Psoas muscle (tissue), 8 donors: ENCODE results near the gene NEU4. TPM values are rescaled to one million over a fixed set of nuclear protein-coding genes. Genes with fewer than 3 reads are reported as not detected.
A peak's percentile ranks its signal among the peaks of the same experiment; 100 is the strongest.

Experiments
- ATAC-seq, 4 donors: fragments of 200-7000 bp; cut with Tn5 transposase; one replicate each; pipeline ENCODE4 v1.9.1; 2020; ENCODE audit warnings: moderate library complexity in 3 of 4, mild to moderate bottlenecking in 2 of 4
- DNase-seq, 2 donors: peaks; one replicate each; pipeline ENCODE4 v3.0.0-alpha.2; 2020
- H3K27ac ChIP-seq: fragments of 200-600 bp; one replicate; pipeline ENCODE4 v1.8.0; 2022
- H3K27me3 ChIP-seq, 3 donors: fragments of 200-600 bp in 1 of 3; one replicate each; pipeline versions ENCODE4 v1.6.1 to v1.8.0; 2013 to 2022; ENCODE audit warnings: low read length in 2 of 3, mild to moderate bottlenecking in 2 of 3, moderate library complexity in 1 of 3; ENCODE audit not compliant: insufficient read depth in 3 of 3
- H3K36me3 ChIP-seq, 2 donors: fragments of 200-600 bp in 1 of 2; one replicate each; pipeline versions ENCODE4 v1.6.1 to v1.8.0; 2013 to 2022; ENCODE audit warnings: low read depth in 1 of 2, mild to moderate bottlenecking in 1 of 2, moderate library complexity in 1 of 2; ENCODE audit not compliant: insufficient read depth in 1 of 2
- H3K4me1 ChIP-seq: fragments of 200-600 bp; one replicate; pipeline ENCODE4 v1.8.0; 2022
- H3K4me3 ChIP-seq: fragments of 200-600 bp; one replicate; pipeline ENCODE4 v1.8.0; 2022; ENCODE audit warnings: mild to moderate bottlenecking
- H3K9me3 ChIP-seq: fragments of 200-600 bp; one replicate; pipeline ENCODE4 v1.8.0; 2022
- WGBS, 3 donors: extraction: QIAGEN DNeasy Blood & Tissue Kit; methylation state at CpG; one replicate each; pipeline versions ENCODE4 v1.1.6 to v1.1.7; 2013; 5-methylcytosine and 5-hydroxymethylcytosine counted together
- intact Hi-C, 2 donors: fragments of 100-400 bp; cut with DNase I; formaldehyde crosslinking; loops; one replicate each; pipeline versions ENCODE4 v1.11.0 to v1.14.2; 2022
- polyA plus RNA-seq, 3 donors: library from polyadenylated mRNA; stranded (reverse); fragments of 200-250 nt; gene quantifications; one replicate each; pipeline ENCODE4 v1.2.3, GENCODE V29; 2013
- total RNA-seq, 4 donors: library from RNA; stranded (reverse); fragmentation: NEBNext Ultra II Directional in 2 of 4; extraction: Animal tissue kit (Norgen Biotek cat#: 25700) in 2 of 4; gene quantifications; one replicate each; pipeline versions ENCODE4 v1.2.1 to v1.2.4, GENCODE V29; 2021 to 2023
- TF ChIP-seq, protein P1 (sequence below): fragments of 200-600 bp; IDR thresholded peaks from one replicate; pipeline ENCODE4 v1.8.0; 2022; ENCODE audit warnings: antibody characterized with exemption
- donor health status: healthy with polysubstance abuse.
- donor health status: DM: no; HTN: no; CAD: no; lungs with moderate emphysema.
- donor health status: Bipolar disorder and iron deficiency.
- donor health status: healthy.
- donor health status: DM: yes; HTN: yes; CAD: no.
- donor health status: DM: no; HTN: no; CAD: no.
- donor health status: DM: no; HTN: no; CAD: no.
- donor health status: DM: yes; HTN: yes; CAD: no.

NEU4 gene
- total and polyA plus RNA-seq, 7 donors, result 0.44 to 54.6 (median 7.5) TPM

GRCh38 chr2:241768251-241768711 is 40.7 kb upstream of the NEU4 start:
- H3K4me1 ChIP-seq, result peaks cover 10% of the 10 kb centered on the region
- ATAC-seq (no peak), DNase-seq (no peak)
- WGBS, 3 donors, result 84 to 91% (median 87%) methylated on average over 25 to 29 of the region's 29 CpGs
- no peaks in the 10 kb centered on the region for H3K36me3 ChIP-seq
- H3K27me3 ChIP-seq, result no peaks in the 10 kb centered on the region
- no peak overlapping the region for H3K4me3 ChIP-seq
- intact Hi-C loops, result no loop called here
- H3K27ac ChIP-seq, result no peak overlapping the region
- no peaks in the 10 kb centered on the region for H3K9me3 ChIP-seq
- TF ChIP-seq, protein P1, sequence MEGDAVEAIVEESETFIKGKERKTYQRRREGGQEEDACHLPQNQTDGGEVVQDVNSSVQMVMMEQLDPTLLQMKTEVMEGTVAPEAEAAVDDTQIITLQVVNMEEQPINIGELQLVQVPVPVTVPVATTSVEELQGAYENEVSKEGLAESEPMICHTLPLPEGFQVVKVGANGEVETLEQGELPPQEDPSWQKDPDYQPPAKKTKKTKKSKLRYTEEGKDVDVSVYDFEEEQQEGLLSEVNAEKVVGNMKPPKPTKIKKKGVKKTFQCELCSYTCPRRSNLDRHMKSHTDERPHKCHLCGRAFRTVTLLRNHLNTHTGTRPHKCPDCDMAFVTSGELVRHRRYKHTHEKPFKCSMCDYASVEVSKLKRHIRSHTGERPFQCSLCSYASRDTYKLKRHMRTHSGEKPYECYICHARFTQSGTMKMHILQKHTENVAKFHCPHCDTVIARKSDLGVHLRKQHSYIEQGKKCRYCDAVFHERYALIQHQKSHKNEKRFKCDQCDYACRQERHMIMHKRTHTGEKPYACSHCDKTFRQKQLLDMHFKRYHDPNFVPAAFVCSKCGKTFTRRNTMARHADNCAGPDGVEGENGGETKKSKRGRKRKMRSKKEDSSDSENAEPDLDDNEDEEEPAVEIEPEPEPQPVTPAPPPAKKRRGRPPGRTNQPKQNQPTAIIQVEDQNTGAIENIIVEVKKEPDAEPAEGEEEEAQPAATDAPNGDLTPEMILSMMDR, result no peak

GRCh38 chr2:241768850-241769249 is 40.1 kb upstream of the NEU4 start:
- H3K4me3 ChIP-seq, result no peak overlapping the region
- no peak overlapping the region for H3K27ac ChIP-seq
- H3K27me3 ChIP-seq, result peaks cover 0 to 3% (median 0%) of the 10 kb centered on the region in 3 donors
- no peaks in the 10 kb centered on the region for H3K36me3 ChIP-seq
- intact Hi-C loops, result no loop called here
- 85 to 91% (median 87%) methylated on average over 11 of the region's 11 CpGs for WGBS, 3 donors
- peaks cover 10% of the 10 kb centered on the region for H3K4me1 ChIP-seq
- no peak for DNase-seq
- H3K9me3 ChIP-seq, result no peaks in the 10 kb centered on the region
- TF ChIP-seq, protein P1, result no peak
- no peak for ATAC-seq

- peaks cover 10% of the 10 kb centered on the region for H3K4me1 ChIP-seq
- TF ChIP-seq, protein P1, result no peak
- no peaks in the 10 kb centered on the region for H3K36me3 ChIP-seq
- H3K9me3 ChIP-seq, result no peaks in the 10 kb centered on the region
- WGBS, 3 donors, result 80 to 90% (median 88%) methylated on average over 13 of the region's 13 CpGs
- no peak overlapping the region for H3K27ac ChIP-seq
- peaks cover 0 to 10% (median 4%) of the 10 kb centered on the region in 3 donors for H3K27me3 ChIP-seq
- no peak overlapping the region for H3K4me3 ChIP-seq
- intact Hi-C loops, result no loop called here
- DNase-seq (no peak), ATAC-seq (no peak)
Observed at GRCh38 chr2:241769819-241770184, 39.2 kb upstream of the NEU4 start.

DNA sequence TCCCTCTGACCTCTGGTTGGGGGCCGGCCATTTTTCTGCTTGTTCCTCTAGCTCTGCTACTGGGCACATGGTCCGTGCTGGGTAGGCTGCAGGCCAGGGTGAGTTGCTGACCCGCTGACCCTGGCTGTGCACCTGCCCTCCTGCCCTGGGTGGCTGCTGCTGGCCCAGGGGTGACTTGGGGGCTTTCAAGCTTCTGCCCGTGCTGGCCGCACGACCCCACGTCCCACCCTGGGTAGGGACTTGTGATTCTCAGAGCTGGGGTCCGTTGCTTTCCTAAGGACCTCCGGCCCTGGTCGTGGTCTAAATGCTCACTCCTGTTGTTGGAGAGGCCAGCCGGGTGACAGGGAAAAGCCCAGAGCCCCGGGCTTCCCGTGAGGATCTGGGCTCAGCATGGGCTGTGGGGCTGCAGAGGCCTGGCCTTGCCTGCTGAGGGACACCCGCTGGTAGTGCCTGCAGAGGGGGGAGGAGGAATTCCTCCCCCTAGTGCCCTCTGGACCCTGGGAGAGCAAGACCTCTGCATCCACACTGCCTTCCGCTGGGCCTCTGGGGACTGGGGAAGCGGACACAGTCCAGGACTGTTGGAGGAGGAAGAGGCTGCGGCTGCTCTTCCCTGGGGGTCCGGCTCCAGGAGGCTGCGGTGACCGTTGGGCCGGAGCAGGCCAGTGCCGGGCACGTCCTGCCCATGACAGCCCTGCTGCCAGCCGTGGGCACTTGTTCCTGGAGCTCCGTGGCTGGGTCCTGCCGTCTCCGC is 38.6 kb upstream of the NEU4 start:
- TF ChIP-seq, protein P1, result no peak
- WGBS, 3 donors, result 51 to 53% (median 51%) methylated on average over 27 of the region's 27 CpGs
- H3K27me3 ChIP-seq, result peaks cover 0 to 16% (median 4%) of the 10 kb centered on the region in 3 donors
- no peaks in the 10 kb centered on the region for H3K36me3 ChIP-seq
- ATAC-seq (peak in 2 of 4 donors; percentile 5 to 29), DNase-seq (no peak)
- no peaks in the 10 kb centered on the region for H3K9me3 ChIP-seq
- intact Hi-C loops, result no loop called here
- H3K27ac ChIP-seq, result no peak overlapping the region
- no peak overlapping the region for H3K4me3 ChIP-seq
- H3K4me1 ChIP-seq, result peaks cover 10% of the 10 kb centered on the region
